B cell (primary cell): Measurements from ENCODE around the gene DCDC1. TPM values are rescaled to one million over a fixed set of nuclear protein-coding genes. Genes with fewer than 3 reads are reported as not detected.

Experiments
- ATAC-seq: fragments of 200-7000 bp; cut with Tn5 transposase; one replicate; pipeline ENCODE4 v1.10.0; 2021; ENCODE audit warnings: low read depth, mild to moderate bottlenecking, moderate number of reproducible peaks, moderate library complexity
- CTCF ChIA-PET: fragments of 350-600 bp; sonication (Branson Sonifier 250); formaldehyde crosslinking; loops from one replicate; lab custom pipeline; 2021; ENCODE audit warnings: antibody characterized with exemption, inconsistent platforms; lab: Charles Lee
- POLR2A ChIA-PET: fragments of 350-600 bp; sonication (Branson Sonifier 250); formaldehyde crosslinking; loops from one replicate; lab custom pipeline; 2021; ENCODE audit warnings: antibody characterized with exemption; lab: Charles Lee
- DNase-seq: peaks from one replicate; pipeline ENCODE4 v3.0.0; 2013
- H2AFZ ChIP-seq: 2 replicates; pipeline ENCODE4 v1.6.1; 2012; ENCODE audit warnings: mild to moderate bottlenecking, low read depth, low read length; ENCODE audit not compliant: insufficient read depth, poor library complexity, severe bottlenecking
- H3K27ac ChIP-seq, 2 donors: 1 replicate in 1 of 2; 2 replicates in 1 of 2; pipeline ENCODE4 v1.5.1; 2012 to 2013; ENCODE audit warnings: low read length in 2 of 2, mild to moderate bottlenecking in 2 of 2, moderate library complexity in 1 of 2
- H3K27me3 ChIP-seq, 4 experiments: fragments of 200-600 bp in 1 of 4; sonication (generic) in 1 of 4; replicated peaks in 1 of 4; 1 replicate in 2 of 4; 2 replicates in 2 of 4; pipeline versions ENCODE4 v1.6.1 to v1.7.0; 2013 to 2016; ENCODE audit warnings: low read length in 3 of 4, mild to moderate bottlenecking in 2 of 4, mixed read lengths in 1 of 4, moderate library complexity in 1 of 4; ENCODE audit not compliant: insufficient read depth in 4 of 4, control insufficient read depth in 3 of 4; ENCODE audit errors: control extremely low read depth in 1 of 4
- H3K36me3 ChIP-seq, 2 experiments: replicated peaks in 1 of 2; 1 replicate in 1 of 2; 2 replicates in 1 of 2; pipeline versions ENCODE4 v1.6.1 to v1.7.1; 2013; ENCODE audit warnings: low read length in 1 of 2; ENCODE audit not compliant: insufficient read depth in 2 of 2, control insufficient read depth in 1 of 2; ENCODE audit errors: control extremely low read depth in 1 of 2, extremely low read depth in 1 of 2
- H3K4me1 ChIP-seq, 2 donors: fragments of 200-600 bp in 1 of 2; sonication (generic) in 1 of 2; 1 replicate in 1 of 2; 2 replicates in 1 of 2; pipeline versions ENCODE4 v1.5.1 to v1.6.1; 2013 to 2017; ENCODE audit warnings: low read length in 2 of 2; ENCODE audit not compliant: control insufficient read depth in 2 of 2, insufficient read depth in 2 of 2
- H3K4me2 ChIP-seq: replicated peaks from 2 replicates; pipeline ENCODE3; 2012; ENCODE audit warnings: mild to moderate bottlenecking, low read depth, low read length; ENCODE audit not compliant: poor library complexity, severe bottlenecking
- H3K4me3 ChIP-seq, 5 experiments: fragments of 200-600 bp in 1 of 5; sonication (generic) in 1 of 5; 1 replicate in 3 of 5; 2 replicates in 2 of 5; pipeline versions ENCODE4 v1.5.1 to v1.7.0; 2011 to 2016; ENCODE audit warnings: low read length in 4 of 5, mild to moderate bottlenecking in 4 of 5, low read depth in 2 of 5, control low read depth in 1 of 5, moderate library complexity in 1 of 5; ENCODE audit not compliant: insufficient read depth in 1 of 5; ENCODE audit errors: control extremely low read depth in 1 of 5, extremely low read depth in 1 of 5
- H3K79me2 ChIP-seq: fragments of 200-600 bp; sonication (generic); one replicate; pipeline ENCODE4 v1.6.0; 2016; ENCODE audit warnings: low read length; ENCODE audit not compliant: control insufficient read depth, insufficient read depth
- H3K9ac ChIP-seq: fragments of 200-600 bp; sonication (generic); 2 replicates; pipeline ENCODE4 v1.6.1; 2017; ENCODE audit warnings: mild to moderate bottlenecking, low read length, moderate library complexity
- H3K9me3 ChIP-seq, 3 donors: one replicate each; pipeline versions ENCODE4 v1.6.1 to v1.7.1; 2013; ENCODE audit warnings: low read length in 2 of 3; ENCODE audit not compliant: control insufficient read depth in 2 of 3, insufficient read depth in 1 of 3; ENCODE audit errors: control extremely low read depth in 1 of 3
- H4K20me1 ChIP-seq: 2 replicates; pipeline ENCODE4 v1.6.0; 2012; ENCODE audit warnings: mild to moderate bottlenecking, low read length; ENCODE audit not compliant: insufficient read depth, control insufficient read depth, poor library complexity, severe bottlenecking
- H3K27ac Mint-ChIP-seq: one replicate; pipeline ENCODE4 v1.8.0; 2021; ENCODE audit warnings: mixed read lengths
- H3K27me3 Mint-ChIP-seq: one replicate; pipeline ENCODE4 v1.8.0; 2021; ENCODE audit warnings: mixed read lengths
- H3K4me1 Mint-ChIP-seq: one replicate; pipeline ENCODE4 v1.8.0; 2021; ENCODE audit warnings: mixed read lengths
- H3K4me3 Mint-ChIP-seq: one replicate; pipeline ENCODE4 v1.8.0; 2021; ENCODE audit warnings: mixed read lengths
- H3K9me3 Mint-ChIP-seq: one replicate; pipeline ENCODE4 v1.8.0; 2022; ENCODE audit warnings: mixed read lengths; ENCODE audit not compliant: insufficient read depth
- EZH2 ChIP-seq: IDR thresholded peaks from 2 replicates; pipeline ENCODE4 v1.6.1; 2012; ENCODE audit warnings: borderline replicate concordance, low read depth, mild to moderate bottlenecking, moderate library complexity, low read length; ENCODE audit not compliant: insufficient read depth, poor library complexity, severe bottlenecking
- WGBS: methylation state at CpG from one replicate; pipeline ENCODE4 v1.1.5; 2013; ENCODE audit warnings: missing lambda C conversion rate; ENCODE audit not compliant: insufficient coverage; 5-methylcytosine and 5-hydroxymethylcytosine counted together
- intact Hi-C: fragments of 100-400 bp; cut with micrococcal nuclease; formaldehyde crosslinking; loops from one replicate; pipeline ENCODE4 v1.10.0; 2022
- polyA plus RNA-seq: library from polyadenylated mRNA; depleted of rRNA; stranded (reverse); fragments of >200 nt; gene quantifications from 2 replicates; pipeline ENCODE4 v1.2.3, GENCODE V29; 2012
- total RNA-seq, 2 donors: library from RNA; stranded (reverse); fragments of 120-200 nt in 1 of 2; gene quantifications; 1 replicate in 1 of 2; 2 replicates in 1 of 2; pipeline versions ENCODE4 v1.2.3 to v1.2.4, GENCODE V29; 2013 to 2022
- TF ChIP-seq, protein P1 (sequence below): fragments of 200-600 bp; IDR thresholded peaks from one replicate; pipeline ENCODE4 v1.8.0; 2022; ENCODE audit warnings: antibody characterized with exemption, mild to moderate bottlenecking

DCDC1 gene
- total and polyA plus RNA-seq, 2 donors (not counting 1 experiment from before 2014, with no cell fraction given), result not detected

DNA sequence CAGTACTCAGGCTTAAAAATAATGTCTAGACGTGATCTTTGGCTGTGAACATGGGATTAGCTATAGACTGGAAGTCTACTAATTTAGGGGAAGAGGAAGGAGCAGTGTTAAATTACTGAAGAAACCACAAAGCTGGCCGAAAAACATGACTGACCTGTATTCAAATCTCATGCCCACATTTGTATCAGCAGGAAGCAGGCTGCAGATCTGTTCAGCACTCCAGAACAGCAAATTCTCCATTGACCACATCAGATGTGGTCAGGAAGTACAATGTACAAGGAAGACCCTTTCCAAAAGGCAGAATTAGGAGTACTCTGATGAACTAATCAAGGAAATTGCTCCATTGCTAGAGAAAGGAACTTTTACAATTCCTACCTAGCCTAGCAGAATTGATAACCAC, 31.7 kb downstream of the DCDC1 start:
- no peaks in the 10 kb centered on the region for H3K4me1 ChIP-seq
- H3K4me2 ChIP-seq, result no peak overlapping the region
- Mint-ChIP-seq H3K27ac (no peak overlapping the region), H3K27me3 (peaks cover 20% of the 10 kb centered on the region), H3K9me3 (no peaks in the 10 kb centered on the region), H3K4me3 (no peak overlapping the region), H3K4me1 (no peaks in the 10 kb centered on the region)
- H3K9me3 ChIP-seq, result peaks cover 0 to 8% (median 0%) of the 10 kb centered on the region in 3 donors
- no peaks in the 10 kb centered on the region for H3K36me3 ChIP-seq
- intact Hi-C loops, result no loop called here
- H3K79me2 ChIP-seq, result no peaks in the 10 kb centered on the region
- CTCF ChIA-PET, result no interaction called here
- no peak overlapping the region for H3K9ac ChIP-seq
- no peak overlapping the region for H3K4me3 ChIP-seq
- DNase-seq (no peak), ATAC-seq (no peak)
- H4K20me1 ChIP-seq, result no peaks in the 10 kb centered on the region
- no peak overlapping the region for H3K27ac ChIP-seq
- 40% methylated on average over 1 of the region's 2 CpGs for WGBS
- peaks cover 0 to 3% (median 0%) of the 10 kb centered on the region in 4 experiments for H3K27me3 ChIP-seq
- H2AFZ ChIP-seq, result no peak overlapping the region
- TF ChIP-seq, protein P1, sequence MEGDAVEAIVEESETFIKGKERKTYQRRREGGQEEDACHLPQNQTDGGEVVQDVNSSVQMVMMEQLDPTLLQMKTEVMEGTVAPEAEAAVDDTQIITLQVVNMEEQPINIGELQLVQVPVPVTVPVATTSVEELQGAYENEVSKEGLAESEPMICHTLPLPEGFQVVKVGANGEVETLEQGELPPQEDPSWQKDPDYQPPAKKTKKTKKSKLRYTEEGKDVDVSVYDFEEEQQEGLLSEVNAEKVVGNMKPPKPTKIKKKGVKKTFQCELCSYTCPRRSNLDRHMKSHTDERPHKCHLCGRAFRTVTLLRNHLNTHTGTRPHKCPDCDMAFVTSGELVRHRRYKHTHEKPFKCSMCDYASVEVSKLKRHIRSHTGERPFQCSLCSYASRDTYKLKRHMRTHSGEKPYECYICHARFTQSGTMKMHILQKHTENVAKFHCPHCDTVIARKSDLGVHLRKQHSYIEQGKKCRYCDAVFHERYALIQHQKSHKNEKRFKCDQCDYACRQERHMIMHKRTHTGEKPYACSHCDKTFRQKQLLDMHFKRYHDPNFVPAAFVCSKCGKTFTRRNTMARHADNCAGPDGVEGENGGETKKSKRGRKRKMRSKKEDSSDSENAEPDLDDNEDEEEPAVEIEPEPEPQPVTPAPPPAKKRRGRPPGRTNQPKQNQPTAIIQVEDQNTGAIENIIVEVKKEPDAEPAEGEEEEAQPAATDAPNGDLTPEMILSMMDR, result no peak
- TF ChIP-seq EZH2, result no peak
- POLR2A ChIA-PET, result no interaction called here

DNA sequence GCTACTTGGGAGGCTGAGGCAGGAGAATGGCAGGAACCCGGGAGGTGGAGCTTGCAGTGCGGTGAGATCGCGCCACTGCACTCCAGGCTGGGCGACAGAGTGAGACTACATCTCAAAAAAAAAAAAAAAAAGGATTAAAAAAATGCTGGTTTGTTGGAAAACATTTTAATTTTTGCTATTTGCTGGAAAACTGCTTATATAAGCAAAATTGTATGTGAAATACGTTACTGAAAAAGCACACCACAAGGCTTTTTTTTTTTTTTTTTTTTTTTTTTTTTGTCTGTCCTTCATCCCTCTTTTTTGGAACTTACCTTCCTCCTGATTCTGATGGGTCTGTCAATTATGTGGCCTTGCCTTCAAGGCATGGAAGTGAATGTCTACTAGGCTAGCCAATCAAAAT, 40.8 kb downstream of the DCDC1 start:
- Mint-ChIP-seq H3K9me3 (no peaks in the 10 kb centered on the region), H3K4me1 (peaks cover 3% of the 10 kb centered on the region), H3K27me3 (peaks cover under 1% of the 10 kb centered on the region), H3K4me3 (no peak overlapping the region), H3K27ac (no peak overlapping the region)
- DNase-seq (no peak), ATAC-seq (no peak)
- Histone ChIP-seq H4K20me1 (no peaks in the 10 kb centered on the region), H3K79me2 (no peaks in the 10 kb centered on the region), H3K4me3 (no peak overlapping the region), H3K27me3 (no peaks in the 10 kb centered on the region), H3K36me3 (no peaks in the 10 kb centered on the region), H3K4me2 (no peak overlapping the region), H3K9me3 (no peaks in the 10 kb centered on the region), H3K27ac (no peak overlapping the region), H2AFZ (no peak overlapping the region), H3K4me1 (no peaks in the 10 kb centered on the region), H3K9ac (no peak overlapping the region)
- no CpG with 5 or more reads among the region's 6 CpGs for WGBS
- ChIA-PET POLR2A (no interaction called here), CTCF (no interaction called here)
- TF ChIP-seq, protein P1, result no peak
- TF ChIP-seq EZH2, result no peak
- intact Hi-C loops, result no loop called here
